ENCODE results near the gene ALG6. TPM values are rescaled to one million over a fixed set of nuclear protein-coding genes. Genes with fewer than 3 reads are reported as not detected.

Gene ALG6
- total RNA-seq = 13.7 and 17.5 TPM in 2 replicates

- DNase-seq (ENCODE audit: low read depth in 2 of 2) = peak; percentile 93 to 95
Measured at GRCh38 chr1:63367215-63368103, at the start of gene ALG6. TSS of gene ALG6 (plus strand) at chr1:63367627. CDS start at chr1:63370978, 3,351 bp downstream.

- DNase-seq (ENCODE audit: low read depth in 2 of 2) = no peak
Measured at GRCh38 chr1:63317817-63318152, 49.6 kb upstream of the ALG6 start.

- no peak for DNase-seq (ENCODE audit: low read depth in 2 of 2)
Measured at GRCh38 chr1:63318201-63318979, 49.0 kb upstream of the ALG6 start.

- DNase-seq (ENCODE audit: low read depth in 2 of 2) = no peak
Measured at GRCh38 chr1:63319046-63320021, 48.1 kb upstream of the ALG6 start.

- no peak for DNase-seq (ENCODE audit: low read depth in 2 of 2)
Measured at GRCh38 chr1:63320022-63320721, 47.3 kb upstream of the ALG6 start.

GRCh38 chr1:63321066-63321784 lies 46.2 kb upstream of the ALG6 start:
- no peak for DNase-seq (ENCODE audit: low read depth in 2 of 2)

- DNase-seq (ENCODE audit: low read depth in 2 of 2) = no peak
Measured at GRCh38 chr1:63321785-63322113, 45.7 kb upstream of the ALG6 start.

GRCh38 chr1:63322114-63322943 lies 45.1 kb upstream of the ALG6 start, which contains the start of gene FOXD3:
TSS of gene FOXD3 (plus strand) at chr1:63322567. CDS start at chr1:63323059, 492 bp downstream.
- peak; percentile 45 to 55 for DNase-seq (ENCODE audit: low read depth in 2 of 2)

GRCh38 chr1:63322944-63323864 lies 44.2 kb upstream of the ALG6 start:
- peak in 1 of 2 donors; percentile 24 for DNase-seq (ENCODE audit: low read depth in 2 of 2)

- no peak for DNase-seq (ENCODE audit: low read depth in 2 of 2)
Measured at GRCh38 chr1:63323865-63324778, 43.3 kb upstream of the ALG6 start.

- no peak for DNase-seq (ENCODE audit: low read depth in 2 of 2)
Measured at GRCh38 chr1:63324779-63325119, 42.7 kb upstream of the ALG6 start.

- no peak for DNase-seq (ENCODE audit: low read depth in 2 of 2)
Measured at GRCh38 chr1:63325279-63325985, 42.0 kb upstream of the ALG6 start.

- no peak for DNase-seq (ENCODE audit: low read depth in 2 of 2)
Measured at GRCh38 chr1:63326106-63326472, 41.3 kb upstream of the ALG6 start.

- DNase-seq (ENCODE audit: low read depth in 2 of 2) = no peak
Measured at GRCh38 chr1:63326473-63327380, 40.7 kb upstream of the ALG6 start.

GRCh38 chr1:63327417-63328054 lies 39.9 kb upstream of the ALG6 start:
- peak; percentile 64 to 69 for DNase-seq (ENCODE audit: low read depth in 2 of 2)
